Gastrocnemius medialis (tissue), 4 donors: ENCODE measurements around the gene ADSL. TPM values are rescaled to one million over a fixed set of nuclear protein-coding genes. Genes with fewer than 3 reads are reported as not detected.

Source experiments
- ATAC-seq, 2 donors: fragments of 150-250 bp; one replicate each; pipeline ENCODE4 v1.9.1; 2016
- DNase-seq, 2 donors: peaks; one replicate each; pipeline ENCODE4 v3.0.0-alpha.2; 2019
- H3K27ac ChIP-seq, 4 donors: fragments of 200-600 bp; sonication (generic); 1 replicate in 1 of 4; 2 replicates in 3 of 4; pipeline ENCODE4 v1.5.1; 2016 to 2018; ENCODE audit warnings: mild to moderate bottlenecking in 2 of 4, moderate library complexity in 1 of 4
- H3K27me3 ChIP-seq, 3 donors: fragments of 200-600 bp; sonication (generic) in 2 of 3; 1 replicate in 1 of 3; 2 replicates in 2 of 3; pipeline versions ENCODE4 v1.5.1 to v1.6.0; 2016 to 2019; ENCODE audit warnings: mild to moderate bottlenecking in 1 of 3, moderate library complexity in 1 of 3
- H3K36me3 ChIP-seq, 2 donors: fragments of 200-600 bp; sonication (generic) in 1 of 2; one replicate each; pipeline ENCODE4 v1.5.1; 2017 to 2018
- H3K4me1 ChIP-seq, 2 donors: fragments of 200-600 bp; sonication (generic) in 1 of 2; one replicate each; pipeline ENCODE4 v1.5.1; 2016 to 2017; ENCODE audit warnings: mild to moderate bottlenecking in 2 of 2
- H3K4me3 ChIP-seq, 4 donors: fragments of 200-600 bp; sonication (generic) in 3 of 4; 1 replicate in 1 of 4; 2 replicates in 3 of 4; pipeline ENCODE4 v1.5.1; 2016 to 2019; ENCODE audit warnings: mild to moderate bottlenecking in 2 of 4
- H3K9me3 ChIP-seq, 3 donors: fragments of 200-600 bp; sonication (generic) in 2 of 3; 1 replicate in 1 of 3; 2 replicates in 2 of 3; pipeline ENCODE4 v1.5.1; 2016 to 2019
- CTCF ChIP-seq, 5 experiments: fragments of 450-650 bp in 3 of 5; fragments of 200-600 bp in 2 of 5; sonication (generic) in 2 of 5; IDR thresholded peaks in 4 of 5; conservative IDR thresholded peaks in 1 of 5; 1 replicate in 4 of 5; 2 replicates in 1 of 5; pipeline ENCODE4 v1.5.1; 2016 to 2019; ENCODE audit warnings: antibody characterized with exemption in 5 of 5, mild to moderate bottlenecking in 3 of 5, moderate library complexity in 3 of 5
- POLR2A ChIP-seq, 2 donors: fragments of 450-650 bp; IDR thresholded peaks; one replicate each; pipeline ENCODE4 v1.6.1; 2017; ENCODE audit warnings: antibody characterized with exemption in 2 of 2, mild to moderate bottlenecking in 2 of 2, moderate library complexity in 2 of 2
- in situ Hi-C, 4 donors: fragments of 200-750 bp; cut with MboI; loops; one replicate each; pipeline versions ENCODE4 v1.15.0 to v1.8.0; 2017; ENCODE audit warnings: low sequenced_read_pairs in 4 of 4
- intact Hi-C: fragments of 100-400 bp; cut with DNase I; formaldehyde crosslinking; loops from one replicate; pipeline ENCODE4 v1.15.1; 2023; ENCODE audit warnings: low total_unique reads
- total RNA-seq, 4 donors: library from RNA; depleted of rRNA; stranded (reverse); fragments of >200 nt; gene quantifications; one replicate each; pipeline versions ENCODE4 v1.1.0 to v1.2.3, GENCODE V29; 2016

The ADSL gene
- total RNA-seq, 4 donors from 2014 or later, result 249 to 283 (median 262) TPM

- in situ Hi-C loops (loop anchor here in 1 of 4 donors (25.0 kb wide), 1 partner anchor 830 kb away; the partner anchor contains the start of gene RPS19BP1), intact Hi-C loops (no loop called here)
- H3K27me3 ChIP-seq, result no peaks in the 10 kb centered on the region
- H3K27ac ChIP-seq, result peak overlapping the region; percentile 32 to 69 (median 59)
- TF ChIP-seq CTCF (IDR thresholded peaks at IDR 0.05 in 4 of 5, conservative IDR thresholded peaks at IDR 0.05 in 1 of 5) (no peak), POLR2A (IDR thresholded peaks at IDR 0.05) (no peak)
- peaks cover 0 to 52% of the 10 kb centered on the region in 2 donors for H3K36me3 ChIP-seq
- H3K4me3 ChIP-seq, result no peak overlapping the region
- H3K9me3 ChIP-seq, result no peaks in the 10 kb centered on the region
- peaks cover 18 to 21% of the 10 kb centered on the region in 2 donors for H3K4me1 ChIP-seq
- peak in 1 of 2 donors; percentile 61 for ATAC-seq
- no peak for DNase-seq
Observed at GRCh38 chr22:40367342-40367741, 21.0 kb downstream of the ADSL start.

GRCh38 chr22:40368016-40368415 lies 21.7 kb downstream of the ADSL start:
- peaks cover 0 to 46% of the 10 kb centered on the region in 2 donors for H3K36me3 ChIP-seq
- H3K4me1 ChIP-seq, result peaks cover 18 to 21% of the 10 kb centered on the region in 2 donors
- ATAC-seq (peak in 1 of 2 donors; percentile 7), DNase-seq (no peak)
- H3K27ac ChIP-seq, result peak overlapping the region; percentile 32 to 69 (median 59)
- no peak for TF ChIP-seq POLR2A (IDR thresholded peaks at IDR 0.05)
- TF ChIP-seq CTCF (IDR thresholded peaks at IDR 0.05 in 4 of 5, conservative IDR thresholded peaks at IDR 0.05 in 1 of 5), result no peak
- H3K9me3 ChIP-seq, result no peaks in the 10 kb centered on the region
- in situ Hi-C loops (loop anchor here in 1 of 4 donors (25.0 kb wide), 1 partner anchor 831 kb away; the partner anchor contains the start of gene RPS19BP1), intact Hi-C loops (no loop called here)
- H3K4me3 ChIP-seq, result no peak overlapping the region
- H3K27me3 ChIP-seq, result no peaks in the 10 kb centered on the region

GRCh38 chr22:40368836-40369235 lies 22.5 kb downstream of the ADSL start:
- Histone ChIP-seq H3K4me3 (no peak overlapping the region), H3K4me1 (peaks cover 18 to 21% of the 10 kb centered on the region in 2 donors), H3K9me3 (no peaks in the 10 kb centered on the region), H3K27ac (peak overlapping the region; percentile 32 to 69 (median 59)), H3K27me3 (no peaks in the 10 kb centered on the region), H3K36me3 (peaks cover 0 to 37% of the 10 kb centered on the region in 2 donors)
- ATAC-seq (no peak), DNase-seq (no peak)
- no peak for TF ChIP-seq POLR2A (IDR thresholded peaks at IDR 0.05)
- no peak for TF ChIP-seq CTCF (IDR thresholded peaks at IDR 0.05 in 4 of 5, conservative IDR thresholded peaks at IDR 0.05 in 1 of 5)
- intact Hi-C loops, result no loop called here
- in situ Hi-C loops, result loop anchor here in 1 of 4 donors (25.0 kb wide), 1 partner anchor 832 kb away; the partner anchor contains the start of gene RPS19BP1

- no peak for DNase-seq
- TF ChIP-seq CTCF (IDR thresholded peaks at IDR 0.05 in 4 of 5, conservative IDR thresholded peaks at IDR 0.05 in 1 of 5), result no peak
- no peak for TF ChIP-seq POLR2A (IDR thresholded peaks at IDR 0.05)
- H3K27ac ChIP-seq, result no peak overlapping the region
- ATAC-seq, result no peak
- H3K9me3 ChIP-seq, result no peaks in the 10 kb centered on the region
- no peaks in the 10 kb centered on the region for H3K36me3 ChIP-seq
- H3K4me3 ChIP-seq, result no peak overlapping the region
- peaks cover 7 to 17% of the 10 kb centered on the region in 2 donors for H3K4me1 ChIP-seq
- no peaks in the 10 kb centered on the region for H3K27me3 ChIP-seq
- intact Hi-C loops (no loop called here), in situ Hi-C loops (loop anchor here in 1 of 4 donors (25.0 kb wide), 1 partner anchor 837 kb away; the partner anchor contains the start of gene RPS19BP1)
Observed at GRCh38 chr22:40374567-40374966, 28.3 kb downstream of the ADSL start.
